DMS79 treated with DMSO at 0.1 percent for 48 hours (cell line): ENCODE results near the gene MTAP.

Experiments used
- DNase-seq: peaks from one replicate; lab custom pipeline; 2025; lab: John Stamatoyannopoulos, UW

Gene MTAP

GRCh38 chr9:21852754-21853153, 50.3 kb downstream of the MTAP start:
- DNase-seq: no peak

GRCh38 chr9:21853414-21853813, 51.0 kb downstream of the MTAP start:
- DNase-seq: no peak

GRCh38 chr9:21854119-21854518, 51.7 kb downstream of the MTAP start:
- no peak for DNase-seq

GRCh38 chr9:21854594-21854993, 52.2 kb downstream of the MTAP start:
- no peak for DNase-seq

- no peak for DNase-seq
These were observed 54.1 kb downstream of the MTAP start for GRCh38 chr9:21856301-21857094.

GRCh38 chr9:21862871-21863270, 60.4 kb downstream of the MTAP start:
- no peak for DNase-seq

GRCh38 chr9:21864505-21864904, 62.1 kb downstream of the MTAP start:
- DNase-seq: no peak

GRCh38 chr9:21866302-21866701, 63.9 kb downstream of the MTAP start:
- DNase-seq: no peak

- DNase-seq: no peak
These were observed 69.0 kb downstream of the MTAP start for GRCh38 chr9:21871256-21871975.

GRCh38 chr9:21872696-21873095, 70.3 kb downstream of the MTAP start:
- DNase-seq: no peak

- no peak for DNase-seq
These were observed 71.2 kb downstream of the MTAP start for GRCh38 chr9:21873540-21874221.

- no peak for DNase-seq
These were observed 73.5 kb downstream of the MTAP start for GRCh38 chr9:21875893-21876292.

GRCh38 chr9:21883642-21884041, 81.2 kb downstream of the MTAP start:
- no peak for DNase-seq

- no peak for DNase-seq
These were observed 87.2 kb downstream of the MTAP start for GRCh38 chr9:21889673-21890072.

- DNase-seq: no peak
These were observed 88.3 kb downstream of the MTAP start for GRCh38 chr9:21890696-21891095.

GRCh38 chr9:21901546-21901945, 99.1 kb downstream of the MTAP start:
- DNase-seq: no peak

GRCh38 chr9:21902136-21902535, 99.7 kb downstream of the MTAP start:
- DNase-seq: no peak

GRCh38 chr9:21903380-21903965, 101.0 kb downstream of the MTAP start:
- DNase-seq: no peak

- DNase-seq: no peak
These were observed 101.9 kb downstream of the MTAP start for GRCh38 chr9:21904371-21904770.

GRCh38 chr9:21904776-21905175, 102.3 kb downstream of the MTAP start:
- DNase-seq: no peak

GRCh38 chr9:21906213-21906612, 103.8 kb downstream of the MTAP start:
- no peak for DNase-seq

- no peak for DNase-seq
These were observed 104.4 kb downstream of the MTAP start for GRCh38 chr9:21906881-21907280.
